GM23338 (cell line): ENCODE results near the gene SCN1B. TPM values are rescaled to one million over a fixed set of nuclear protein-coding genes. Genes with fewer than 3 reads are reported as not detected.

Source experiments
- ATAC-seq: fragments of 200-7000 bp; cut with Tn5 transposase; 3 replicates; pipeline ENCODE4 v1.9.1; 2020
- DNase-seq: peaks from one replicate; pipeline ENCODE4 v3.0.0-alpha.2; 2015; ENCODE audit warnings: low spot score
- H2AFZ ChIP-seq: fragments of 200-600 bp; sonication (generic); 2 replicates; pipeline ENCODE4 v1.8.0; 2016; ENCODE audit warnings: antibody characterized with exemption, mild to moderate bottlenecking, moderate library complexity
- H3F3A ChIP-seq: fragments of 200-600 bp; sonication (generic); replicated peaks from 2 replicates; pipeline ENCODE4 v1.8.0; 2017; ENCODE audit warnings: antibody characterized with exemption, mixed run types, low read depth
- H3K27ac ChIP-seq: fragments of 200-600 bp; sonication (generic); 2 replicates; pipeline ENCODE4 v1.6.1; 2016; ENCODE audit warnings: low read depth
- H3K27me3 ChIP-seq: fragments of 200-600 bp; sonication (generic); 2 replicates; pipeline ENCODE4 v1.8.0; 2016; ENCODE audit warnings: mild to moderate bottlenecking, mixed run types, moderate library complexity; ENCODE audit not compliant: insufficient read depth
- H3K36me3 ChIP-seq: fragments of 200-600 bp; sonication (generic); 2 replicates; pipeline ENCODE4 v1.8.0; 2016; ENCODE audit warnings: mild to moderate bottlenecking; ENCODE audit not compliant: insufficient read depth
- H3K4me1 ChIP-seq: fragments of 200-600 bp; sonication (generic); 2 replicates; pipeline ENCODE4 v1.8.0; 2016; ENCODE audit warnings: mild to moderate bottlenecking, moderate library complexity; ENCODE audit not compliant: insufficient read depth
- H3K4me2 ChIP-seq: fragments of 200-600 bp; sonication (generic); 2 replicates; pipeline ENCODE4 v1.7.1; 2017; ENCODE audit warnings: mixed run types
- H3K4me3 ChIP-seq: fragments of 200-600 bp; sonication (generic); 2 replicates; pipeline ENCODE4 v1.6.1; 2016; ENCODE audit warnings: mixed run types
- H3K79me2 ChIP-seq: fragments of 200-600 bp; sonication (generic); replicated peaks from 2 replicates; pipeline ENCODE4 v1.8.0; 2017; ENCODE audit warnings: mild to moderate bottlenecking; ENCODE audit not compliant: insufficient read depth
- H3K9me2 ChIP-seq: fragments of 200-600 bp; sonication (generic); 2 replicates; pipeline ENCODE4 v1.8.0; 2017; ENCODE audit not compliant: insufficient read depth
- H4K20me1 ChIP-seq: fragments of 200-600 bp; sonication (generic); replicated peaks from 2 replicates; pipeline ENCODE4 v1.8.0; 2017; ENCODE audit warnings: mild to moderate bottlenecking; ENCODE audit not compliant: insufficient read depth
- H3K27ac Mint-ChIP-seq: 2 replicates; pipeline ENCODE4 v1.8.0; 2020; ENCODE audit warnings: inconsistent platforms, mild to moderate bottlenecking, moderate library complexity, mixed read lengths
- H3K27me3 Mint-ChIP-seq: 3 replicates; pipeline ENCODE4 v1.8.0; 2022; ENCODE audit warnings: low read depth, mild to moderate bottlenecking, moderate library complexity, mixed read lengths, inconsistent platforms; ENCODE audit not compliant: insufficient read depth, poor library complexity
- H3K36me3 Mint-ChIP-seq: 3 replicates; pipeline ENCODE4 v1.8.0; 2021; ENCODE audit warnings: low read depth, mild to moderate bottlenecking, inconsistent platforms, moderate library complexity, mixed read lengths
- H3K4me1 Mint-ChIP-seq: 3 replicates; pipeline ENCODE4 v1.8.0; 2020; ENCODE audit warnings: mild to moderate bottlenecking, inconsistent platforms, mixed read lengths
- H3K4me3 Mint-ChIP-seq: 3 replicates; pipeline ENCODE4 v1.8.0; 2021; ENCODE audit warnings: moderate library complexity, mild to moderate bottlenecking, inconsistent platforms, mixed read lengths
- H3K9me3 Mint-ChIP-seq: 3 replicates; pipeline ENCODE4 v1.8.0; 2020; ENCODE audit warnings: moderate library complexity, mild to moderate bottlenecking, inconsistent platforms, mixed read lengths
- CREB1 ChIP-seq: fragments of 250-450 bp; sonication (Bioruptor Pico); IDR thresholded peaks from 2 replicates; pipeline ENCODE4 v1.5.0; 2020; ENCODE audit warnings: low read depth, mild to moderate bottlenecking, moderate library complexity
- ETS1 ChIP-seq: IDR thresholded peaks from 2 replicates; pipeline ENCODE4 v1.6.1; 2016; ENCODE audit warnings: antibody characterized with exemption
- JUNB ChIP-seq: IDR thresholded peaks from one replicate; pipeline ENCODE4 v1.6.1; 2016; ENCODE audit warnings: antibody characterized with exemption; ENCODE audit not compliant: unreplicated experiment
- REST ChIP-seq: IDR thresholded peaks from one replicate; pipeline ENCODE4 v1.6.1; 2018; ENCODE audit warnings: antibody characterized with exemption; ENCODE audit not compliant: unreplicated experiment
- ZNF114 ChIP-seq: fragments of 250-450 bp; sonication (Bioruptor Pico); IDR thresholded peaks from 2 replicates; pipeline ENCODE4 v1.5.0; 2020; ENCODE audit warnings: mild to moderate bottlenecking, moderate library complexity
- ZNF331 ChIP-seq: fragments of 250-450 bp; sonication (Bioruptor Pico); IDR thresholded peaks from 2 replicates; pipeline ENCODE4 v1.5.0; 2020; ENCODE audit warnings: low read depth, mild to moderate bottlenecking, moderate library complexity
- ZNF462 ChIP-seq: fragments of 250-450 bp; sonication (Bioruptor Pico); IDR thresholded peaks from 2 replicates; pipeline ENCODE4 v1.5.0; 2020; ENCODE audit warnings: mild to moderate bottlenecking, moderate library complexity
- polyA plus RNA-seq: library from polyadenylated mRNA; unstranded; fragments of >200 nt; fragmentation: Nextera tagmentation; extraction: Ambion mirVana; gene quantifications from 2 replicates; pipeline ENCODE4 v1.2.1, GENCODE V29; 2016
- total RNA-seq: library from RNA; depleted of rRNA; stranded (reverse); fragments of >200 nt; shearing (Covaris generic); gene quantifications from 2 replicates; pipeline ENCODE4 v1.2.3, GENCODE V29; 2014

SCN1B gene
- total and polyA plus RNA-seq, 2 experiments from 2014 or later = 1.7 to 4.8 TPM

GRCh38 chr19:35038623-35039512, 8.6 kb downstream of the SCN1B start:
- peaks cover 30% of the 10 kb centered on the region for H3K4me1 Mint-ChIP-seq
- peaks cover 29% of the 10 kb centered on the region for H3K4me1 ChIP-seq
- no peaks in the 10 kb centered on the region for H3K27me3 ChIP-seq
- no peaks in the 10 kb centered on the region; the same call in 2 of the 3 replicates for H3K36me3 Mint-ChIP-seq
- peaks cover 10% of the 10 kb centered on the region; the same call in 1 of the 2 replicates for H3K79me2 ChIP-seq
- peak overlapping the region; percentile 78 for H2AFZ ChIP-seq
- H3K4me3 Mint-ChIP-seq = no peak overlapping the region
- peak overlapping the region; percentile 74 for H3K4me3 ChIP-seq
- ATAC-seq (no peak), DNase-seq (no peak)
- H3K27ac ChIP-seq = no peak overlapping the region
- H3K27ac Mint-ChIP-seq = no peak overlapping the region
- peaks cover 6% of the 10 kb centered on the region for H3K27me3 Mint-ChIP-seq
- H3F3A ChIP-seq = peaks cover 6% of the 10 kb centered on the region; the same call in 1 of the 2 replicates
- no peak for TF ChIP-seq ETS1
- no peak for TF ChIP-seq JUNB
- no peak for TF ChIP-seq ZNF331
- no peak for TF ChIP-seq REST
- no peaks in the 10 kb centered on the region for H3K9me2 ChIP-seq
- no peaks in the 10 kb centered on the region for H3K9me3 Mint-ChIP-seq
- H4K20me1 ChIP-seq = no peaks in the 10 kb centered on the region; the same call in 1 of the 2 replicates
- no peaks in the 10 kb centered on the region for H3K36me3 ChIP-seq
- H3K4me2 ChIP-seq = peak overlapping the region; percentile 94

DNA sequence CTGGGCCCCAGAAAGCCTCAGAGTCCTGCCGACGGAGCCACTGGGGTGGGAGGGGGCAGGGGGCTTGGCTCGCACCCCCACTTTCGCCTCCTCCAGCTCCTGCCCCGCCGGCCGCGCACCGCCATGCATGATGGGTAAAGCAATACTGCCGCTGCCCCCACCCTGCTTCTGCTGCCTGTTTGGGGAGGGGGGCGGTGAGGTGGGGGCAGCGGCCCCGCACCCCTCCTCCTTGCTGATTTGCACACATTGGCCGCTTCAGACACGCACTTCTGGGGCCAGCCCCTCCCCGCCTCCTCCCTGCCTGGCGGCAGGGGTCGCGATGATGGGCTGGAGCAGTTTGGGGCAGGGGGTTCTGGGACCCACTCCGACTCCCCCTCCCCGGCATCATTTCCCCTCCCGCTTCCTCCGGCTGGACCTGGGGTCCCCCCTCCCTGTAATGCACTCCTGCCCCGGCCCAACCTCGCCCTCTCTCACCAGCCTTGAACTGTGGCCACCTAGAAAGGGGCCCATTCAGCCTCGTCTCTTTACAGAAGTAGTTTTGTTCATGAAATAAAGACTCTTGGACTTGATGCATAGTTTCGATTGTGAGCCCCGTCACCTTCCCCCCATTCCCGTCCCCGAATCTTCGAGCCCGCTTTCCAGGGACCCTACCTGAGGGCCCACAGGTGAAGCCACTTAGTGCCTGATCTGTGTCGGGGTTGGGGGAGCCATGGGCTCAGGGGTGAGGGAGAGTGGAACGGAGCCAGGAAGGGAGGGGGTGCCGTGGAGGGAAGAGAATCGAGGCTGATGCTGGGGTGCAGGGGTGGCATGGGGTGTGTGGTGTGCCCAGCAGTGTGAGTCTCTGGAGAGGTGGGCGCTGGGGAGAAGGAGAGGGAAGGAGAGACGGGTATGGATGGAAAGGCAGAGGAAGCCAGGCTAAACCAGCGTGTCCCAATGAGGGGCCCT, 9.9 kb downstream of the SCN1B start:
- peaks cover 43% of the 10 kb centered on the region for H3K4me1 Mint-ChIP-seq
- H3K4me3 ChIP-seq = peak overlapping the region; percentile 74
- peak overlapping the region; percentile 78 for H2AFZ ChIP-seq
- peak overlapping the region; percentile 74 for H3K4me3 Mint-ChIP-seq
- no peaks in the 10 kb centered on the region; the same call in 2 of the 3 replicates for H3K36me3 Mint-ChIP-seq
- H3K4me2 ChIP-seq = peak overlapping the region; percentile 94
- peaks cover 36% of the 10 kb centered on the region for H3K4me1 ChIP-seq
- no peaks in the 10 kb centered on the region for H3K9me3 Mint-ChIP-seq
- no peaks in the 10 kb centered on the region; the same call in 1 of the 2 replicates for H4K20me1 ChIP-seq
- peak overlapping the region; percentile 80; the same call in 1 of the 2 replicates for H3K27ac ChIP-seq
- peaks cover 11% of the 10 kb centered on the region; the same call in 1 of the 2 replicates for H3F3A ChIP-seq
- H3K9me2 ChIP-seq = no peaks in the 10 kb centered on the region
- no peaks in the 10 kb centered on the region for H3K27me3 ChIP-seq
- H3K27ac Mint-ChIP-seq = peak overlapping the region; percentile 92
- no peaks in the 10 kb centered on the region for H3K36me3 ChIP-seq
- ATAC-seq (no peak; the same call in 2 of the 3 replicates), DNase-seq (peak; percentile 52)
- peaks cover 8% of the 10 kb centered on the region for H3K27me3 Mint-ChIP-seq
- peaks cover 17% of the 10 kb centered on the region; the same call in 1 of the 2 replicates for H3K79me2 ChIP-seq
- TF ChIP-seq ZNF462 (CRISPR knock-in tag) (no peak), ZNF114 (CRISPR knock-in tag) (no peak), CREB1 (CRISPR knock-in tag) (no peak)
